DND-41 (cell line): Measurements from ENCODE around the gene KCNH8.

Source experiments
- EZH2 ChIP-seq: IDR thresholded peaks from 3 replicates; pipeline ENCODE4 v1.6.1; 2012; ENCODE audit warnings: borderline replicate concordance, low read depth, mild to moderate bottlenecking, moderate library complexity, low read length, inconsistent platforms; ENCODE audit not compliant: severe bottlenecking
- TF ChIP-seq, protein P1 (sequence below): IDR thresholded peaks from 2 replicates; pipeline ENCODE4 v1.5.1; 2012; ENCODE audit warnings: borderline replicate concordance, low read length, moderate library complexity, mild to moderate bottlenecking; ENCODE audit not compliant: poor library complexity, severe bottlenecking; ENCODE audit errors: extremely low read depth

DNA sequence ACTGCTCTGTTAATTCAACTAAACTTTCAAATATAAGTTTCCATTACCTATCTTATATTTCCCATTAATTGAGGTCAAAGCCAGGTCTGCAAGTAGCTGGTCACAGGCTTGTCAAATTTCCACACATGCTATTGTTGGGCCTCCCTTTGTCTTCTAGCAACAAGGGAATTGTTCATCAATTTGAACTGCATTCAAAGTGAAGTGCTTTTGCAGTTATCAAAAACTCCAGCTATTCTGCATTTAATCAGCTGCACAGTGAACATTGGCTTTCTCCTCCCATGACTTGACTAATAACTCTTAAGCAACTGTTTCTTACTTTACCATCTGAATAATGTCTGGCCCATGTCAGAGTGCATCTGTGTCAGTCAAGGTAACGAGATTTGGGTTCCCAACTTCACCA lies 198.4 kb downstream of the KCNH8 start:
- TF ChIP-seq, protein P1, sequence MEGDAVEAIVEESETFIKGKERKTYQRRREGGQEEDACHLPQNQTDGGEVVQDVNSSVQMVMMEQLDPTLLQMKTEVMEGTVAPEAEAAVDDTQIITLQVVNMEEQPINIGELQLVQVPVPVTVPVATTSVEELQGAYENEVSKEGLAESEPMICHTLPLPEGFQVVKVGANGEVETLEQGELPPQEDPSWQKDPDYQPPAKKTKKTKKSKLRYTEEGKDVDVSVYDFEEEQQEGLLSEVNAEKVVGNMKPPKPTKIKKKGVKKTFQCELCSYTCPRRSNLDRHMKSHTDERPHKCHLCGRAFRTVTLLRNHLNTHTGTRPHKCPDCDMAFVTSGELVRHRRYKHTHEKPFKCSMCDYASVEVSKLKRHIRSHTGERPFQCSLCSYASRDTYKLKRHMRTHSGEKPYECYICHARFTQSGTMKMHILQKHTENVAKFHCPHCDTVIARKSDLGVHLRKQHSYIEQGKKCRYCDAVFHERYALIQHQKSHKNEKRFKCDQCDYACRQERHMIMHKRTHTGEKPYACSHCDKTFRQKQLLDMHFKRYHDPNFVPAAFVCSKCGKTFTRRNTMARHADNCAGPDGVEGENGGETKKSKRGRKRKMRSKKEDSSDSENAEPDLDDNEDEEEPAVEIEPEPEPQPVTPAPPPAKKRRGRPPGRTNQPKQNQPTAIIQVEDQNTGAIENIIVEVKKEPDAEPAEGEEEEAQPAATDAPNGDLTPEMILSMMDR: no peak
- TF ChIP-seq EZH2: no peak
